ENCODE results near the gene RPTOR.

The RPTOR gene

DNA sequence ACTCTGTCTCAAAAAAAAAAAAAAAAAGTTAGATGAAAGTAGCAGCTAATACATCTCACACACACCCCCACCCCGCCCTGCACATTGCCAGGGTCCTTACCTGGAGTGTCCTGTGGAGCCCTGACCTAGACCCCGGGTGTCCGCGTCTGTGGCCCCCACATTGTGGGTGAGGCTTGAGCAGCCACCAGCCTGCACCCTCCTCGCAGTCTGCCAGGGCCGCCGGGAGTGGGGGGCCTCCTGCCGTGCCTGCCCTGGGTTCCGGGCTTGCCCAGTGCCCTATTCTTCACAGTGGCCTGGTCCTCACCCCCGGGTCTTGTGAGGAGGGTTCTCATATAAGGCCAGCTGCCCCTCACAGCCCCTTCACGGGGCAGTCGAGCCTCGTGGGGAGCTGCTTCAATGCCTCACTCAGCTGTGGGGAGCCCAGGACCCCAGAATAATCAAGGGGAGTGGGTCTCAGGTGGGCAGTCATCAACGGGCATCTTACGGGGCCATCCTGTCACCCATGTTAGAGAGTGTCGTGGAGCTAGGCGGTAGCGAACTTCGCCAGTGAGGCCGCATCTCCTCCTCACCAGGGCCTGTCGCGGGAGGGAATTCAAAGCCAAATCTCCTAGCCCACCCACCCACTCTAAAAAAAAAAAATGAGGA lies 361.1 kb downstream of the RPTOR start:
- DNase-seq, result no peak

DNA sequence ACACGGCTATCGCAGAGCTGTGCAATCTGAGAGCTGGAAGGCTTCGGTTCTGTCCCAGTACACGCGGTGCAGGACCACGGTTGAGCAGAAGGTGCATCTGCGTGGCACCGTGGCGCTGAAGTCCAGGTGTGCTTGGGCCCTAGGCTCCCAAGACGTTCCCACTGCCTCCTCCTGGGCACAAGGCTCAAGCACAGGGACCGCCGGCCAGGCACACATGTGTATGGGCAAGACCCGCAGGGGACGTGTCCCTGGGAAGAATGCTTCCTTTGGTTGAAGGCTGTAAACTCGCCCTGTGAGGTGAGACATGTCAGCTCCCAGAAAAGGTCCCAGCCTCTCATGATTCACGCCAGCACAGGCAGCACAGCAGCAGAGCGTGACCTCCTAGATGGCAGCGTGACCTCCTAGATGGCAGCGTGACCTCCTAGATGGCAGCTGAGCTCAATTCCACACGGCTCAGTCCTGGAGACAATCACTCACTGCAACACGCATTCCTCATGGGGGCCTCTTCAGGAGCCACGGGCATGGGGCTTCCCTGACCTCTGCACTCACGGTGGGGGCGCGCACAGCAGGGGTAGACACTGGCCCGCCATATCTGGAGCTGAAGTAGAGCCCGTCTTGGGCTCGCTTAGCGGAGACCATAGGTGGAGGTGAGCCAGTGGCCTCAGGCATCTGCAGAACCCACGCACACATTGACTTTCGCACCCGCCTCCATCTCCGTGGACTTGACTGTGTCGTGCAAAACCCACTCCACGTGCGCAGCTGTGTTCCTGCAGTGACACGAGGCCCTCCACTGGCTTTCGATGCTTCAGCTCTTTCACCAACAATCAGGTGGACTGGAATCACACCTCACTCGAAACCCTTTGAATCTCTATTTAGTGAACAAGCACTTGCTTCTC lies 362.0 kb downstream of the RPTOR start:
- DNase-seq, result no peak

DNA sequence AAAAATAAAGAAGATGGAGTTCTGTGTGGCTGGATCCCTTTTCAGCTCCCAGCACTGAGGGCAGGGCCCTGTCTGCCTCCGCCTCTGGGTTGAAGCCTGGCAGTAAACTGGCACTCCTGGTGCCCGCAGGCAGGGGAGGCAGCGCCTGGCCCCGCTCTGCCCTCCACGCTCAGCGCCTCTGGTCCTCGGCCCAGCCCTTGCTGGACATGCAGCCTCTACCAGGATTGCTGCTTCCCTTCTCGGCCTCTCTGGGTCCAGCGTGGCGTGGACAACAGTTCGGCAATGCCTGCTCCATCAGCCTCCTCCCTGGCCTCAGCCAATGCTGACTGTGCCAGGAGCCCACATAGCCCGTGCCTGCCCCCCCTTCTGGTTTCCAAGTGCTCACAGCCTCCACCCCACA lies 362.6 kb downstream of the RPTOR start:
- no peak for DNase-seq

DNA sequence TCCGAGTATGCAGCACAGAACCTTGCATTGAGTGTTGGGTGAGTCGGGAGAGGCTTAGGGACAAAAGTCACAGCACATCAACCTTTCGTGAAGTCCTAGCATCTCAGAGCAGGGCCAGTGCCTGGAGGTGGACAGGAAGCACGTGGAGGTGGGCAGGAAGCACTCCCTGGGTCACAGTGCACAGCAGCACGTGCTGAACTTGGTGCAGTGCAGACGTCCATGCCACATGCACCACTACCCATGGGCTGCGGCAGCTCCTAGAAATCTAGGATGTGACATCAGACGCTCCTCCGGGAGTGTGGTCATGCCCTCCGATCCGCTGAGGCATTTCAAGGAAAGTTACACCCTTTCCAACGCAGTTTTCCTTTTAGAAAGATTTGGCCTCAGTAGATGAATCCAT lies 363.6 kb downstream of the RPTOR start:
- no peak for DNase-seq

DNA sequence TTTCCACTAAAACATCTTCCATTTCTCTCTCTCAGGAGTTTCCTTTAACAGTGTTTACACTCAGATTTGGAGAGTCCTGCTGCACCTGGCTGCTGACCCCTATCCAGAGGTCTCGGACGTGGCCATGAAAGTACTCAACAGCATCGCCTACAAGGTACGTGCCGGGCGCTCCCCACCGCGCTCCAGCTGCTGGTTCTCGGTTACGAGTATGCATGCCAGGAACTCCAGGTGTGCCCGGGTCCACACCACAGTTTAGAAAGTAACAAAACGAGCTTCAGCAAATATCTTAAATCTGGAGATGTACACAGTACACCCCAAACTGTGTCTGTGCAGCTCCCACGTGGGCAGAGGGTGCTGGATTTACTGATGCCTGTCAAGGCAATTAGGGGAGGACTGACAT lies 364.1 kb downstream of the RPTOR start:
- no peak for DNase-seq

DNA sequence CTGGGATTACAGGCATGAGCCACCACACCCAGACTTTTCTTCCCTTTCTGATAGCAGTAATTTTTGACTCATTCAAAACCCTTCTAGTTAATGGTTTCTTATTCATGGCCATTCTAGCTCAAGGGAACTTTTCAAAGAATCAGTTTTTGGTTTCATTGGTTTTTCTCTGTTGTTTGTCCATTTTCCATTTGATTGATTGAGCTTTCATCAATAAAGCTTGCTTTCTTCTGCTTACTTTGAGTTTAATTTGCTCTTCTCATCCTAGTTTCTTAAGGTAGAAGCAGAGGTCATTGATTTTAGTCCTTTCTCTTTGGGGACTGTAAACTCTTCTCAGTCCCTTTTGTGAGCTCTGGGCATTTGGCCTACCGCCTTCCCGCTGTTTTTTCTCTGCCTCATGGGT lies 365.0 kb downstream of the RPTOR start:
- DNase-seq, result no peak

DNA sequence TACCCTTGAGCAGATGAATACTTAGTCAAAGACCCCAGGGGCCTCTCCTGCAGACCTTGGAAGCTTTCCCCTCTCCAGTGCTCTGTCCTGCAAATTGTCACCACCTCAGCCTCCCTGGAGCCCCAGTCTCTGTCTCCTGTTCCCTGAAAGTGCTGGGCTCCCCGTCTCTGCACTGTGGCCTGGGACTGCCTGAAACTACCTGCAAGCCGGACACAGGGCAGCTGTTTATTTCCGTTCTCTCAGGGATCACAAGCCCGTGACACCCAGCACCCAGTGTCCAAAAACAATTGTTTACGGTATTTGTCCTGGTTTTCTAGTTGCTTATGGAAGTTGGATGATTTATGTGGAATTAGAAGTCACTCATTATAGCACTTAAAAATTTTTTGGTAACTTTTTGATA lies 365.4 kb downstream of the RPTOR start:
- no peak for DNase-seq

DNA sequence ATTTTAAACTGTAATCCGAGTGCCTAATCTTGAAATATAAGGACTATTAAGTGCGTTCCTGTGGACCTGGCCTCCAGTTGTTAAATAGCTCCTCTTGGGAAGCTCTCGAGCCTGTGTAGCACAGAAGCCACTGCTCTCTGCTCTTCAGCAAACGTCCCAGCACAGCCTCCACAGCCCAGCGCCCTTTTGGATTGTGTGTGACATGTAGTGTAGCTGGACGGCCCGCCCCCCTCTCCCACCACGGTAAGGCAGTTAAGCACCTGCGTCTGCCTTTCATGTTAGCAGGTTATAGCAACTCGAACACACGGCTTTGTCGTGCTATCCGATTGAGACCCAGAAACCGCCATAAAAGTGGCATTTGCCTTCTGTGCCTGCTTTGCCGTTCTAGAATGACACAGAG lies 367.8 kb downstream of the RPTOR start:
- no peak for DNase-seq

DNA sequence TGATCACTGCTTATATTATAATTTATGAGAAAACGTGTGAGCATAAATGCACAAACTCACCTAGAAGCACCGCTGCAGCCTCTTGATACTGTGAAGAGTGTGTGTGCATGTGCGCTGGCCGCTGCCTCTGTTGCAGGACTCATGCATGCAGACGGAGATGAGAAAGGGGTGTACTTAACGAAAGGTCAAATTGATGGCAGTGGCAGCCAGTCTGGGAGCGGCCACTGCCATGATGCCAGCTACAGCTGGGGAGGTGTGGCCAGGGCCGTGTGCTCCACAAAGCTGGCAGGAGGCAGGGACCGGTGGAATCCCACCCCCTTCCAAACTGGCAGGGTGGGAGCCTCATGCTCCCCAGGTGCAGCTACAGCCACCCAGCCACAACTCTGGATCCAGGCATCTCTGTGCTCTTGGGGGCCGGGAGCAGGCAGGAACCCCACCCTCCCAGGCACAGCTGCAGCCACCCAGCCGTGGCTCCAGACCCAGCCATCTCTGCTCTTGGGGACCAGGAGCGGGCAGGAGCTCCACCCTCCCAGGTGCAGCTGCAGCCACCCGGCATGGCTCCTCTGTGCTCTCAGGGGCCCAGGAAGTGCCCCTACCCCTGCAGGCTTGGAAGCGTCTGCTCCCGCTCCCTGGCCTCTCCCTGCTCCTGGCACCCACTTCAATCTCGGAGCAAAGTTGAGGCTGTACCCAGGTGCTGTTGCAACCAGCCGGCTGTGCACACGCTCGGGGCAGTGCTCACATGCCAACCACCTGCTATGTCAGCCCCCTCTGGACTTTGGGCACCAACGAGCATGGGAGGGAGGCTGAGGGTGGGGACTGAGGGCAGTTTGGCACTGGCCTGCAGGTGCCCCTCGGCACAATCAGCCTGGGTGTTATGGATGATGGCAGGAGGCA lies 369.5 kb downstream of the RPTOR start:
- no peak for DNase-seq

DNA sequence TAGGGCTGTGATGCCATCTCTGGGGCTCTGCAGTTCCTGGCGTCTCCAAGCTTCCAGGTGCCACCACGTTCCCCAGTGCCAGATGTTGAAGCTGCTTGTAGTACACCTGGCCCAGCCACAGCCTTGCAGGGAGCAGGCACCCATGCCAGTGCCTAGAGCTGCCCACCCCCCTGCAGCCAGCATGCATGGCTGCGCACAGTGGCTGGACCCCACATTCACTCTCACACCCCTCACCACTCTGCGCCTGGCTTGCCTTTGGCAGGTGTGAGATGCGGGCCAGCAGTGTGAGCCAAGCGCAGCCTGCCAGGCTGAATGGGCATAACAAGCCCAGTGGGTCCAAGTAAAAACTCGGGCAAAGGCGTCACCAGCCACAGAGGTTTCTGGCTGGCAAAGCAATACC lies 371.6 kb downstream of the RPTOR start:
- DNase-seq, result no peak

DNA sequence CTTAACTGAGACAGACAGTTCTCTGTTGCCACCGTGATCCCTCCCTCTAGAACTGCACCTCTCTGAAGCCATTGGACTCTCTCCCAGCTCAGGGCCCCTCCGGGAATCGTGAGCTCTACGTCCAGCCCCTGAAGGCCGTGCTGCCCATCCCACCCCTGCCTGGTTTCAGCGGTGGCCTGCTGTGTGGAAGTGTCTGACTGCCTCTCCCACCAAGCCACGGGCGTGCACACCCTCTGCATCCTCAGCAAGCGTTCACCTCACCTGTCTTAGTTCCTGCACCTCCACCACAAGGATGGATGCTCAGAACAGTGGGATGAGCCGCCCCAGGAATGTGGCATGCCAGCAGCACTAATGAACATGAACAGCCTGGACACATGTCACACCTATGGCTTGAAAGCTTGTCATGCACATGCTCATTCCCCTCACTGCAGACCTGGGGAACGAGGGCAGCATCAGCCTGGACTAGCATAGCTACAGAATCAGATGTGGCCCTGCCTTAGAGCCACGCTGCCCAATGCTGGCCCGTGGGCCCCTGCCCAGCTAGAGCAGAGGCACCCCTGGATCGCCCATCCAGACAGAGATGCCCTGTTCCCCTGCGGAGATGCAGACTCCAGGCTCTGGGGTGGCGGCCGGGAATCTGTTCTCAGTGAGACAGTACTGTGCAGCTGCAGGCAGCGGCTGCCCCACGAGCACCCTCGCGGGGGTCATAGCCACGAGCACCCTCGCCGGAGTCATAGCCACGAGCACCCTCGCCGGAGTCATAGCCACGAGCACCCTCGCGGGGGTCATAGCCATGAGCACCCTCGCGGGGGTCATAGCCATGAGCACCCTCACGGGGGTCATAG lies 373.3 kb downstream of the RPTOR start:
- DNase-seq, result no peak

DNA sequence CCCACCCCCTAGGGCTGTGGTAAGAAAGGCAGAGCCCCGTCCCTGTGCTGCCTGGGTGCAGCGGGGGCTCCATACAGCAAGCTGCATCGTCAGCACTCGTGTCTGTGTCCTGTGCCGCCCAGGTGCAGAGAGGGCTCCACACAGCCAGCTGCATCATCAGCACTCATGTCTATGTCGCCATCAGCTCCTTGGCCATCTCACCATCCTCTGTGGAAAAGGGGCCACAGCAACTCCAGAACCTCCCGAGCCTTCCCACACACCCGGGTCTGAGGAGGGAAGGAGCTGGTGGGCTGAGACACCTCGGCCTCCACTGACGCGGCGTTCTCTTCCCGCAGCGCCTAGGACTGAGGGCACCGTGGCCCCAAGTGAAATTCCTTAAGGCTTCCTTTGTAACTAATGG lies 374.1 kb downstream of the RPTOR start:
- no peak for DNase-seq

DNA sequence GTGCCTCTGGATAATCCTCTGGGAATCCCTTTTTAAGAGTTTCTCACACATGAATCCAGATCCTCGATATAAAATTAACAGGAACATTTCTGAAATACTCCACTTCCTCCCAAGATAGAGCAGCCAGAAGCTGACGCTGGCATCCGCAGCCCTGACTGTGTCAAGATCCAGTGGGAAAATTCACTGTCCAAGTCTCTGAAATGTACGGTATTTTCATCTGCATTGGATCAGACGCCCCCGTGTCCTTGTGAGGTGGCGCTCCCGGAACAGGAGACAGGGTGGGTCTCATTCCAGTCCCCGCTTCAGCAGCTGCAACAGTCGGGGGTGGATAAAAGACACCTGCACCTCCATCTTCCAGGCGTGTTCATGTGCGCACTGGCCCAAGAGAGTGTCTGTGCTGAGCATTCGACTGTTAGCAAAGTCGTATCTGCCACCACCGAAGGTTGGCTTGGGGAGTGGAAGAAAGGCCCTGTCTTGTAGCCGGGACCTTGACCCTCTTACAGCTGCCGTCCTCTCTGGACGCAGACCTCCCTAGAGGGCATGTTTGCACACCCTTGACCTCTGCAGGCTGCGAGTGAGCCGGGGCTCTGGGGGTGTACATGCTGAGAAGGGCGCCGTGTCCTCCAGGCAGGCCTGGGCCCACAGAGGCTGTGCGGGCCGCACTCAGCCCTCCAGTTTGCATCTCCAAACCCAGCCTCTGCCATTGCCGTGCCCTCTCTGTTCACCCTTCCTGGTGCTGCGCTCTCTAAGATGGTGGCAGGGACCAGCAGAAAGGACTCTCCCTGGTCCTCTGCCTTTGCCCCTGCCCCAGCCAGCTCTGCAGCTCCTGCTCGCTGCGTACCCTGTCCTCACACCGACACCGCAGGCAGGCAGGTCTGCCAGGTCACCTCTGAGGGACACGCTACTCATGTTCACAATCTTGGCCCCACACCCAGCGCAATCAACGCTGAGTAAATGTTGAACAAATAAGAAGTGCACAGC lies 375.0 kb downstream of the RPTOR start:
- DNase-seq, result no peak

DNA sequence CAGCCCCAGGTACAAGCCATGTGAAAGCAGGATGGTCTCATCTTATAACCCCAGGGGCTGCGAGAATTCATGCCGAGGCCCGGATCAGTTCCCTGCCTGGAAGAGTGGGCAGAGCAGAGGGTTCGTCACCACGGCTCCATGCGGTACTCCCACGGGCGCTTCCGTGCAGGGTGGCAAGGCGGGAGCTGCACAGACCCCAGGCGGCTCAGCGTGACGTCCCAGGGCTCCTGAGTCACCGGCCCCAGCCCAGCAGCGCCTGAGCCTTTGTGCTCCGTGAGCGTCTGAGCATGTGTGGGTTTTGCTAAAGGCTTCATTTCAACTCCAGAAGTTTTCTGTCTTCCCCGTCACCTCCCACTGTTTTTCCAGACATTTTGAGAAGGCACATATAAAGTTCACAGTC lies 375.8 kb downstream of the RPTOR start:
- DNase-seq, result no peak

DNA sequence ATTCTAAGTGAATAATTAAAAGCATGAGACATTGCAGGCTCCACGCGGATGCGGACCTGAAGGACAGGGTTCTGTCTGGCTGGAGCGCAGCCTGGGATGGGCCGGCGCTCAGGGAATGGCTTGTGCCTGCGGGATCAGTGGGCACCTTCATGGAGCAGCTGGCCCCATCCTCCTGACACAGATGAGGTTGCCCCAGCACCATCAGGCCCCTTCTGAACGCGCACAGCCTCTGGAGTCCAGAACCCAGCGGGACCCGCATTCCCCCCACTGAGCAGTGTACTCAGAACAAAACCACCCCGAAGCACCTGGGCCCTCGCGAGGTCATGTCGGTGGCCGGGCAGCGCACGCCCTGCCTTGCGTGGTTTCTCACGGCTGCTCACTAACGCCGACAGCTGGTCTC lies 376.5 kb downstream of the RPTOR start:
- no peak for DNase-seq

DNA sequence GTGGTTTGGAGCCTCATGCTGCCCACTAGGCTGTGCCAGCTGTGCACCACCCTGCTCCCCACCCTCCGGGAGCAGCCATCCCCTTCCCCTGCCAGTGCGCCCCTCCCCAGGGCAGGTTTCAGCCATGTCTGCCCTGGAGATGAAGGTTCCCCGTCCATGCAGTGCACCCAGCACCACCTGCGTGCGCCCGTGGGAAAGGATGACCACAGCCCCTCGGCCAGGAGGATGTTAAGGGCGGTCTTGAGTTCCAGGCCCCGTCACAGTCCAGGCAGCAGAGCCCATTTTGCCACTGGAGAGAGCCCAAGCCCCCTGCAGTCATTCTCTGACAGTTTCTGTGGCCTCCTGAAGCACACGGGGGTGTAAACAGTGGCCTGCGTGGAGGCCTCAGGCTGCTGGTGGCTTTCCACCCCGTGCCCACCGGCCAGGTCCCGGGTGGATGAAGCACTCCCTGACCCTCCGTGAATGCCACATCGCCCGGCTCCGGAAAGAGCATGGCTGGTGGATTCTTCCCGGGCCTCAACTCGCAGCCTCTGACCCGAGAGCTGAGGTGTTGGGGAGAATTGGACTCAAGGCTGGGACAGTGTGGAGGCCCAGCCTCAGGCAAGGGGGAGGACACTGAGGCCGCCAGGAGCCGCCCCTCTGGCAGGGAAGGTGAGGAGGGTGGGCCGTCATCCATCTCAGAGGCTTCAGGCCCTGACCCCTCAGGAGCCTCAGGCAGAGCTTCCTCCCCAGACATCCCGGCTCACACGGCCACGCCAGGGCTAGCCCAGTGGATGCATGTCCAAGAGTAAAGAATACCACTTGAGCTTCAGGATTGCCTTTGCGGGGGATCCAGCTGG lies 377.3 kb downstream of the RPTOR start:
- no peak for DNase-seq

DNA sequence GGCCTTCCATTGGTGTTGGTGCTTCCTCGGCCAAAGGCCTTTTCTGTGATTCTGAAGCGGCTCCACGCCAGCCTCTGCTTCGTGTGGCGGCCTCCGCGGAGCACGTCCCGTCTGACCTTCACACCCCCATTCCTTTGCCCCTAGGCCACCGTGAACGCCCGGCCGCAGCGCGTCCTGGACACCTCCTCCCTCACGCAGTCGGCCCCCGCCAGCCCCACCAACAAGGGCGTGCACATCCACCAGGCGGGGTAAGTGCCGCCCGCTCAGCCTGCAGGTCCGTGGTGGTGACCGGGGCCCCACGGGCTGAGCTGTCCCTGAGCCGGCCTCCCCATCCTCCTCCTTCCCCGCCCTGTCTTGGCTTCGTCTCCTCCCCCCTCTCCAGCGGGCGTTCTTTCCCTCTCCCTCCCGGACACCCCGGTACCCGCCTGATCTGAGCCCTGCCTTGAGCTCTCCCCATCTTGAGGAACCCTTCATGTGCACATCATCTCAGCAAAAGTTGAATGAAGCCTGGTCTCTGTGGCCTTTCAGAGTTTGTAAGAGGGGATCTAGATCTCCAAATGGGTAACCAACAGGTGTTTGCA lies 378.0 kb downstream of the RPTOR start:
- no peak for DNase-seq

DNA sequence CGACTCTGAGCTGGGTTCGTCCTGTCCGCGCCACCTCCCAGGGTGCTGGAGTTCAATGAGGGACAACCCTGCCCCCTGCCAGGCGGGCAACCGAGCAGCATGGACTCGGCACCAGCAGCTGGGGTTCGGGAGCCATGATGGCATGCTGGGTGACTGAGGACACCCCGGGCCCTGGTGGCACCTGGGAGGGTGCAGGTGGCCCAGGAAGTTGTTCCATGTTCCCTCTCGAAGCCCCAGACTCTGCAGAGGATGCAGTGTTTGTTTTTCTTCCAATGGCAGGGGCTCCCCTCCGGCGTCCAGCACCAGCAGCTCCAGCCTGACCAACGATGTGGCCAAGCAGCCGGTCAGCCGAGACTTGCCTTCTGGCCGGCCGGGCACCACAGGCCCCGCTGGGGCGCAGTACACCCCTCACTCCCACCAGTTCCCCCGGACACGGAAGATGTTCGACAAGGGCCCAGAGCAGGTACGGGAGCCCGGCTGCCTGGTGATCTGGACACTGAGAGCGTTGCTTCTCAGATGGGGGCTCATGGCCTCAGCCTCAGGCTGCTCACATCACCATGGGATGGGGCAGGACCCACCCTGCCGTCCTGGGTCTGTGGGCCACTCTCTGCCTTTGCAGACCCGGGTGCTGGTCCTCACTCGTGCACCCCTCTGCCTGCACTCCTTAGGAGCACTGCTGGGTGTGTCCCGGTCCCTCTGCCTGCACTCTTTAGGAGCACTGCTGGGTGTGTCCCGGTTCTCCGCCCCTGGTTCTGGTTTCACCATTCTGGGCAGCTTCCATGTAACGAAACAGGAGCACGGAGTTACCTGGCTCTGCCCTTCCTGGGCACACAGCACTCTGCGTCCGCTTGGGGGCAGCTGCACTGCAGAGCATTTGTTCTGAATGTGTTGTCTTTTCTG lies 378.8 kb downstream of the RPTOR start:
- DNase-seq, result no peak

Measured in NCI-H226 (cell line).